Esophagus squamous epithelium (tissue), 5 donors: ENCODE measurements around the gene NOCT. TPM values are rescaled to one million over a fixed set of nuclear protein-coding genes. Genes with fewer than 3 reads are reported as not detected.
A peak's percentile ranks its signal among the peaks of the same experiment; 100 is the strongest.

ENCODE experiments used
- DNase-seq: peaks from one replicate; lab custom pipeline; 2025; lab: John Stamatoyannopoulos, UW
- H3K27ac ChIP-seq, 4 donors: fragments of 200-600 bp; sonication (generic); one replicate each; pipeline ENCODE4 v1.5.1; 2016 to 2019; ENCODE audit warnings: mild to moderate bottlenecking in 1 of 4
- H3K27me3 ChIP-seq, 4 donors: fragments of 200-600 bp; sonication (generic); 1 replicate in 3 of 4; 2 replicates in 1 of 4; pipeline versions ENCODE4 v1.5.1 to v1.6.0; 2017 to 2021; ENCODE audit warnings: antibody characterized with exemption in 1 of 4
- H3K36me3 ChIP-seq, 3 donors: fragments of 200-600 bp; sonication (generic); one replicate each; pipeline ENCODE4 v1.5.1; 2016 to 2019
- H3K4me1 ChIP-seq, 3 donors: fragments of 200-600 bp; sonication (generic); one replicate each; pipeline ENCODE4 v1.5.1; 2017 to 2019
- H3K4me3 ChIP-seq, 4 donors: fragments of 200-600 bp; sonication (generic); 1 replicate in 3 of 4; 2 replicates in 1 of 4; pipeline ENCODE4 v1.5.1; 2016 to 2019; ENCODE audit warnings: mild to moderate bottlenecking in 2 of 4, moderate library complexity in 1 of 4
- H3K9me3 ChIP-seq, 3 donors: fragments of 200-600 bp; sonication (generic); one replicate each; pipeline ENCODE4 v1.5.1; 2016 to 2019
- CTCF ChIP-seq, 6 experiments: fragments of 450-650 bp in 4 of 6; fragments of 200-600 bp in 2 of 6; sonication (generic) in 2 of 6; IDR thresholded peaks; one replicate each; pipeline ENCODE4 v1.5.1; 2016 to 2019; ENCODE audit warnings: antibody characterized with exemption in 6 of 6, mild to moderate bottlenecking in 4 of 6, moderate library complexity in 4 of 6
- POLR2A ChIP-seq, 4 donors: fragments of 450-650 bp; IDR thresholded peaks; one replicate each; pipeline ENCODE4 v1.6.1; 2017; ENCODE audit warnings: antibody characterized with exemption in 4 of 4, mild to moderate bottlenecking in 4 of 4, moderate library complexity in 3 of 4
- WGBS, 2 donors: methylation state at CpG; one replicate each; pipeline ENCODE4 v1.1.5; 2018; 5-methylcytosine and 5-hydroxymethylcytosine counted together
- intact Hi-C: fragments of 100-400 bp; cut with DNase I; formaldehyde crosslinking; loops from one replicate; pipeline ENCODE4 v1.15.0; 2022
- total RNA-seq, 4 donors: library from RNA; depleted of rRNA; stranded (reverse); fragments of >200 nt; gene quantifications; one replicate each; pipeline ENCODE4 v1.1.0, GENCODE V29; 2016
- donor health status: DM: yes; HTN: yes; CAD: no.

The NOCT gene
- total RNA-seq, 4 donors from 2014 or later = 4.4 to 19.0 (median 6.9) TPM

DNA sequence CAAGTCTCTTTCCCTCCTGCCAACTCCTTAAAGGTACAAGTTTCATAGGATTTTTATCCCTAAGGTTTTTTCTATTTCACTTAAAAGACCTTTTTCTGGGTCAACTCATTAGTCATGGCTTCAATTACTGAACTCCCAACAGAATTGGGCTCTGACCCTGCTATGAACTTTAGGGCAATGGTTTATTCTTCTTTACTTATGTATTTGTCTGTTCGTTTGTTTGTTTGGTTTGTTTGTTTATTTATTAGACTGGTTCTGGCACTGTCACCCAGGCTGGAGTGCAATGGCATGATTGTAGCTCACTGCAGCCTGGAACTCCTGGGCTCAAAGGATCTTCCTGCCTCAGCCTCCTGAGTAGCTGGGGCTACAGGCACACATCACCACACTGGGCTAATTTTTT is 5.9 kb upstream of the NOCT start:
- no peak overlapping the region for H3K4me3 ChIP-seq
- DNase-seq = no peak
- no peaks in the 10 kb centered on the region for H3K36me3 ChIP-seq
- 32 to 40% methylated on average over 1 of the region's 1 CpG for WGBS, 2 donors
- intact Hi-C loops = no loop called here
- H3K27ac ChIP-seq = no peak overlapping the region
- TF ChIP-seq POLR2A (IDR thresholded peaks at IDR 0.05) (no peak), CTCF (IDR thresholded peaks at IDR 0.05) (no peak)
- no peaks in the 10 kb centered on the region for H3K27me3 ChIP-seq
- H3K9me3 ChIP-seq = no peaks in the 10 kb centered on the region
- H3K4me1 ChIP-seq = peaks cover 6 to 13% (median 8%) of the 10 kb centered on the region in 3 donors

- Histone ChIP-seq H3K36me3 (no peaks in the 10 kb centered on the region), H3K4me3 (no peak overlapping the region), H3K27ac (no peak overlapping the region), H3K9me3 (no peaks in the 10 kb centered on the region), H3K4me1 (peaks cover 10 to 23% (median 12%) of the 10 kb centered on the region in 3 donors), H3K27me3 (no peaks in the 10 kb centered on the region)
- 79 to 86% methylated on average over 15 to 16 of the region's 16 CpGs for whole genome bisulfite sequencing, 2 donors
- no peak for DNase-seq
- TF ChIP-seq CTCF (IDR thresholded peaks at IDR 0.05) (no peak), POLR2A (IDR thresholded peaks at IDR 0.05) (no peak)
- intact Hi-C loops = no loop called here
Measured at GRCh38 chr4:139011225-139011950, 4.2 kb upstream of the NOCT start.

DNA sequence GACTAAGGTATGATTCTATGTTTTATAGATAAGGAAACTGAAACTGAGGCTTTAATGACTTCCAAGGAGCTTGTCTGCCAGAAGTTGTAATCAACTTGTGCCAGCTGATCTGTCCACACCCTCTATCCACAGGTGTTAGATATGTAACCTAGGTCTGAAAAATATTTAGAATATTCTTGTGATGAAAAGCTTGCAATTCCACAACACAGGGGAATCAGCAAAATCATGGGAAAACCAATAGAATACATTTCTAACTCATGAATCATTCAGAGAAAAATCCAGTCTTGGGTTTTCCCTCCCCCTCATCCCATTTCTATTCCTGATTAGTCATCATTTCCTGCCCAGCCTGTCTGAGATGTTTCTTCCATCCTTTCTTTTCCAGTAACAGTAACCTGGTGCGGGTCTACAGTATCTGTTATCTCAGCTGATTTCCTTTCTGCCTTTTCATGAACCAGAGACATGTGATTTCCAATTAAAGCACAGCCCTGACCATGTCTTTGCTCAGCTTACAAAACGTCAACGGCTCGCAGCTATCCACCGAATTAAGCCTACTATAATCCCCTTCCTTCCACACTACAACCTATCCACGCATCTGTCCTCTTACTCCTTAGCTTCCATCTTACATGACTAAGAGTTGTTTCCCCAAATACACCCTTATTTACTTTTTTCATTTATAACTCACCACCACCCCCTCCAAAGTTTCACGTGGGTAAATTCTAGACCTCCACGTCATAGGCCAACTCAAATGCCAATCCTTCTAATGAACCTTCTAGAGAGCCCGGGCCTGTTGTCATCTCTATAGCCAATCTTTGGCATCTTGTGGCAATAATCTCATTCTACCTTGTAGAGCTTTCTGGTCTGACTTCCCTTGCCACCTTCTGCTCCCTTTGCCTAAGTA is 961 bp upstream of the NOCT start:
- Histone ChIP-seq H3K9me3 (no peaks in the 10 kb centered on the region), H3K27me3 (no peaks in the 10 kb centered on the region), H3K4me3 (peak overlapping the region; percentile 55 to 93 (median 80)), H3K36me3 (no peaks in the 10 kb centered on the region), H3K27ac (peak overlapping the region; percentile 86 to 94 (median 92)), H3K4me1 (peaks cover 12 to 50% (median 21%) of the 10 kb centered on the region in 3 donors)
- 5 to 9% methylated on average over 9 of the region's 9 CpGs for WGBS, 2 donors
- DNase-seq = no peak
- TF ChIP-seq CTCF (IDR thresholded peaks at IDR 0.05) (no peak), POLR2A (IDR thresholded peaks at IDR 0.05) (no peak)
- intact Hi-C loops = no loop called here

- intact Hi-C loops = no loop called here
- DNase-seq = no peak
- WGBS, 2 donors = 1 to 2% methylated on average over 10 to 18 of the region's 55 CpGs
- H3K4me1 ChIP-seq = peaks cover 12 to 50% (median 21%) of the 10 kb centered on the region in 3 donors
- TF ChIP-seq POLR2A (IDR thresholded peaks at IDR 0.05) (no peak), CTCF (IDR thresholded peaks at IDR 0.05) (no peak)
- H3K27me3 ChIP-seq = no peaks in the 10 kb centered on the region
- H3K9me3 ChIP-seq = no peaks in the 10 kb centered on the region
- peak overlapping the region; percentile 55 to 93 (median 80) for H3K4me3 ChIP-seq
- peak overlapping the region; percentile 86 to 94 (median 92) for H3K27ac ChIP-seq
- no peaks in the 10 kb centered on the region for H3K36me3 ChIP-seq
Measured at GRCh38 chr4:139015948-139016471, 429 bp downstream of the NOCT start.
